H9 (cell line): ENCODE measurements around the gene LINS1. TPM values are rescaled to one million over a fixed set of nuclear protein-coding genes. Genes with fewer than 3 reads are reported as not detected.

Source experiments
- DNase-seq: peaks from one replicate; pipeline ENCODE4 v3.0.0-alpha.2; 2017
- H2AFZ ChIP-seq: one replicate; pipeline ENCODE4 v1.6.1; 2013; ENCODE audit warnings: mild to moderate bottlenecking, low read length, control low read depth, moderate library complexity
- H2AK5ac ChIP-seq: 2 replicates; pipeline ENCODE4 v1.6.1; 2013; ENCODE audit warnings: low read length, control low read depth, mixed read lengths; ENCODE audit not compliant: insufficient read length
- H2BK120ac ChIP-seq: one replicate; pipeline ENCODE4 v1.6.1; 2013; ENCODE audit warnings: low read depth, mild to moderate bottlenecking, low read length, control low read depth, inconsistent platforms; ENCODE audit not compliant: poor library complexity, severe bottlenecking
- H2BK12ac ChIP-seq: 2 replicates; pipeline ENCODE4 v1.6.1; 2013; ENCODE audit warnings: low read length, control low read depth, mixed read lengths, low read depth; ENCODE audit not compliant: insufficient read length
- H2BK15ac ChIP-seq: 2 replicates; pipeline ENCODE4 v1.6.1; 2013; ENCODE audit warnings: low read depth, low read length, control low read depth
- H2BK20ac ChIP-seq: one replicate; pipeline ENCODE4 v1.6.1; 2013; ENCODE audit warnings: low read depth, mild to moderate bottlenecking, low read length, control low read depth, inconsistent platforms; ENCODE audit not compliant: poor library complexity, severe bottlenecking
- H2BK5ac ChIP-seq: 2 replicates; pipeline ENCODE4 v1.6.1; 2013; ENCODE audit warnings: low read length, control low read depth, mixed read lengths; ENCODE audit not compliant: insufficient read length
- H3K14ac ChIP-seq: 2 replicates; pipeline ENCODE4 v1.6.1; 2013; ENCODE audit warnings: low read length, control low read depth; ENCODE audit not compliant: insufficient read depth
- H3K18ac ChIP-seq: 2 replicates; pipeline ENCODE4 v1.6.1; 2013; ENCODE audit warnings: low read depth, mild to moderate bottlenecking, mixed read lengths, low read length, control low read depth; ENCODE audit not compliant: insufficient read length
- H3K23ac ChIP-seq: 2 replicates; pipeline ENCODE4 v1.6.1; 2013; ENCODE audit warnings: low read length, control low read depth, mixed read lengths, low read depth; ENCODE audit not compliant: insufficient read length
- H3K23me2 ChIP-seq: 2 replicates; pipeline ENCODE4 v1.6.1; 2013; ENCODE audit warnings: low read depth, mild to moderate bottlenecking, mixed read lengths, low read length, control low read depth; ENCODE audit not compliant: insufficient read length, poor library complexity, severe bottlenecking
- H3K27ac ChIP-seq: 2 replicates; pipeline ENCODE4 v1.5.1; 2013; ENCODE audit warnings: low read length, control low read depth, mixed read lengths, low read depth; ENCODE audit not compliant: insufficient read length
- H3K27me3 ChIP-seq: 2 replicates; pipeline ENCODE4 v1.6.1; 2013; ENCODE audit warnings: low read length, control low read depth, inconsistent platforms; ENCODE audit not compliant: insufficient read depth
- H3K4ac ChIP-seq: 2 replicates; pipeline ENCODE4 v1.6.1; 2013; ENCODE audit warnings: low read depth, mild to moderate bottlenecking, control low read depth, inconsistent platforms, low read length, moderate library complexity
- H3K4me1 ChIP-seq: 2 replicates; pipeline ENCODE4 v1.6.1; 2013; ENCODE audit warnings: low read length, control low read depth, inconsistent platforms; ENCODE audit not compliant: insufficient read depth
- H3K4me2 ChIP-seq: 2 replicates; pipeline ENCODE4 v1.6.1; 2013; ENCODE audit warnings: low read length, control low read depth, mixed read lengths; ENCODE audit not compliant: insufficient read length, insufficient read depth
- H3K56ac ChIP-seq: 2 replicates; pipeline ENCODE4 v1.6.1; 2013; ENCODE audit warnings: low read depth, mild to moderate bottlenecking, mixed read lengths, low read length, control low read depth; ENCODE audit not compliant: insufficient read length
- H3K79me1 ChIP-seq: 2 replicates; pipeline ENCODE4 v1.6.1; 2013; ENCODE audit warnings: low read depth, mild to moderate bottlenecking, moderate library complexity, low read length, control low read depth, inconsistent platforms; ENCODE audit not compliant: insufficient read depth, poor library complexity, severe bottlenecking
- H3K79me2 ChIP-seq: 2 replicates; pipeline ENCODE4 v1.6.1; 2013; ENCODE audit warnings: low read length, control low read depth, inconsistent platforms; ENCODE audit not compliant: insufficient read depth
- H3K9ac ChIP-seq: 2 replicates; pipeline ENCODE4 v1.6.1; 2013; ENCODE audit warnings: low read length, control low read depth, mixed read lengths; ENCODE audit not compliant: insufficient read length; ENCODE audit errors: extremely low read depth
- H3K9me3 ChIP-seq: one replicate; pipeline ENCODE4 v1.6.1; 2013; ENCODE audit warnings: low read depth, low read length, inconsistent platforms; ENCODE audit not compliant: control insufficient read depth
- H3T11ph ChIP-seq: one replicate; pipeline ENCODE4 v1.6.1; 2013; ENCODE audit warnings: mild to moderate bottlenecking, low read length, control low read depth, inconsistent platforms
- H4K20me1 ChIP-seq: one replicate; pipeline ENCODE4 v1.6.1; 2013; ENCODE audit not compliant: control insufficient read depth, insufficient read length, insufficient read depth
- H4K5ac ChIP-seq: 2 replicates; pipeline ENCODE4 v1.6.1; 2013; ENCODE audit warnings: low read depth, mild to moderate bottlenecking, mixed read lengths, low read length, control low read depth; ENCODE audit not compliant: insufficient read length
- H4K8ac ChIP-seq: replicated peaks from 2 replicates; pipeline ENCODE4 v1.6.1; 2013; ENCODE audit warnings: low read length, control low read depth, mixed read lengths, low read depth; ENCODE audit not compliant: insufficient read length
- H4K91ac ChIP-seq: 2 replicates; pipeline ENCODE4 v1.6.1; 2013; ENCODE audit warnings: low read depth, mild to moderate bottlenecking, moderate library complexity, mixed read lengths, low read length, control low read depth; ENCODE audit not compliant: insufficient read length
- H3K27ac Mint-ChIP-seq, 3 experiments: 2 replicates in 2 of 3; 3 replicates in 1 of 3; pipeline ENCODE4 v1.8.0; 2020 to 2021; ENCODE audit warnings: mixed read lengths in 3 of 3, mild to moderate bottlenecking in 1 of 3, moderate library complexity in 1 of 3
- H3K27me3 Mint-ChIP-seq: 2 replicates; pipeline ENCODE4 v1.8.0; 2021; ENCODE audit warnings: low read depth, mild to moderate bottlenecking, moderate library complexity, mixed read lengths
- H3K36me3 Mint-ChIP-seq, 3 experiments: 2 replicates in 2 of 3; 3 replicates in 1 of 3; pipeline ENCODE4 v1.8.0; 2020 to 2021; ENCODE audit warnings: low read depth in 3 of 3, mixed read lengths in 3 of 3; ENCODE audit not compliant: insufficient read depth in 1 of 3
- H3K4me1 Mint-ChIP-seq, 2 experiments: 2 replicates each; pipeline ENCODE4 v1.8.0; 2020; ENCODE audit warnings: mixed read lengths in 2 of 2
- H3K4me3 Mint-ChIP-seq, 2 experiments: 2 replicates in 1 of 2; 3 replicates in 1 of 2; pipeline ENCODE4 v1.8.0; 2020 to 2021; ENCODE audit warnings: mild to moderate bottlenecking in 2 of 2, mixed read lengths in 2 of 2, moderate library complexity in 1 of 2
- H3K9me3 Mint-ChIP-seq, 2 experiments: 2 replicates in 1 of 2; 3 replicates in 1 of 2; pipeline ENCODE4 v1.8.0; 2020; ENCODE audit warnings: mild to moderate bottlenecking in 2 of 2, mixed read lengths in 2 of 2, moderate library complexity in 1 of 2
- CTCF ChIP-seq: fragments of 200-600 bp; sonication (generic); conservative IDR thresholded peaks from 3 replicates; pipeline ENCODE4 v1.8.0; 2021; ENCODE audit warnings: antibody characterized with exemption, mild to moderate bottlenecking
- WGBS: extraction: QIAGEN DNeasy Blood & Tissue Kit; methylation state at CpG from one replicate; pipeline ENCODE4 v1.1.7; 2013; ENCODE audit warnings: missing lambda C conversion rate, low lambda C conversion rate, mixed read lengths; ENCODE audit not compliant: insufficient read length; ENCODE audit errors: extremely low coverage; 5-methylcytosine and 5-hydroxymethylcytosine counted together
- total RNA-seq: library from RNA; stranded (reverse); gene quantifications from 2 replicates; pipeline ENCODE4 v1.2.1, GENCODE V29; 2021

Gene LINS1
- total RNA-seq, 1 experiment from 2014 or later = 8.8 TPM

- no peak overlapping the region for H3K23ac ChIP-seq
Observed at GRCh38 chr15:100601163-100601562, 821 bp downstream of the LINS1 start.

More at GRCh38 chr15:100601163-100601562, 821 bp downstream of the LINS1 start:
- Mint-ChIP-seq H3K27me3 (no peaks in the 10 kb centered on the region), H3K27ac (no peak overlapping the region), H3K9me3 (no peaks in the 10 kb centered on the region), H3K4me1 (peaks cover 5 to 8% of the 10 kb centered on the region in 2 experiments), H3K36me3 (peaks cover 0 to 13% (median 7%) of the 10 kb centered on the region in 3 experiments; a peak in 4 of 7 replicates), H3K4me3 (no peak overlapping the region)
- Histone ChIP-seq H3K9ac (peak overlapping the region; percentile 49), H4K8ac (no peak overlapping the region), H3K79me1 (no peaks in the 10 kb centered on the region), H3T11ph (no peak overlapping the region), H2AK5ac (no peak overlapping the region), H2BK12ac (no peak overlapping the region), H4K5ac (no peak overlapping the region), H4K91ac (no peak overlapping the region), H2BK5ac (no peak overlapping the region), H2BK15ac (no peak overlapping the region), H3K14ac (no peak overlapping the region), H3K23me2 (peaks cover 17% of the 10 kb centered on the region), H2BK20ac (no peak overlapping the region), H3K4ac (no peak overlapping the region), H3K79me2 (peaks cover 2% of the 10 kb centered on the region; the same call in 1 of the 2 replicates), H4K20me1 (peaks cover 3% of the 10 kb centered on the region), H3K9me3 (no peaks in the 10 kb centered on the region), H3K27me3 (no peaks in the 10 kb centered on the region), H2BK120ac (no peak overlapping the region), H3K27ac (no peak overlapping the region), H3K56ac (no peak overlapping the region), H3K4me1 (no peaks in the 10 kb centered on the region; the same call in 1 of the 2 replicates), H3K18ac (no peak overlapping the region), H2AFZ (no peak overlapping the region), H3K4me2 (peak overlapping the region; percentile 95)
- TF ChIP-seq CTCF = no peak
- no CpG with 5 or more reads among the region's 10 CpGs for WGBS
- DNase-seq = no peak
